HG03060 (cell line): ENCODE results near the gene PCYT2.
"Not testable (repeated sequence)": the region's sequence is repeated elsewhere in the genome, so short reads cannot be mapped to it uniquely, and the experiment has no call there.

Source experiments
- ATAC-seq: cut with Tn5 transposase; IDR thresholded peaks from one replicate; pipeline ENCODE4 v1.9.1; 2021; ENCODE audit warnings: low read depth, moderate number of reproducible peaks; ENCODE audit not compliant: unreplicated experiment

The PCYT2 gene

GRCh38 chr17:81911277-81911961, at the start of gene PCYT2:
PCYT2 (minus strand) TSS chr17:81911399; CDS start chr17:81911355, 44 bp downstream.
- no peak for ATAC-seq

- ATAC-seq, result no peak
Measured at GRCh38 chr17:81960130-81960958, 49.1 kb upstream of the PCYT2 start.

GRCh38 chr17:81959362-81960129, 48.3 kb upstream of the PCYT2 start:
- no peak for ATAC-seq

- no peak for ATAC-seq
Measured at GRCh38 chr17:81958633-81959342, 47.6 kb upstream of the PCYT2 start.

- ATAC-seq, result no peak
Measured at GRCh38 chr17:81957691-81958432, 46.7 kb upstream of the PCYT2 start.

GRCh38 chr17:81956607-81957589, 45.7 kb upstream of the PCYT2 start:
- ATAC-seq, result no peak

GRCh38 chr17:81955756-81956544, 44.8 kb upstream of the PCYT2 start:
- no peak for ATAC-seq

- no peak for ATAC-seq
Measured at GRCh38 chr17:81955058-81955681, 44.0 kb upstream of the PCYT2 start.

GRCh38 chr17:81954131-81955057, 43.2 kb upstream of the PCYT2 start:
- no peak for ATAC-seq

- ATAC-seq, result not testable (repeated sequence)
Measured at GRCh38 chr17:81953443-81953842, 42.2 kb upstream of the PCYT2 start.

GRCh38 chr17:81952792-81953228, 41.6 kb upstream of the PCYT2 start:
- ATAC-seq, result no peak

- ATAC-seq, result no peak
Measured at GRCh38 chr17:81951785-81952684, 40.8 kb upstream of the PCYT2 start.

GRCh38 chr17:81950501-81950900, 39.3 kb upstream of the PCYT2 start:
- no peak for ATAC-seq

GRCh38 chr17:81948635-81949378, 37.6 kb upstream of the PCYT2 start:
- ATAC-seq, result no peak

- no peak for ATAC-seq
Measured at GRCh38 chr17:81947189-81947588, 36.0 kb upstream of the PCYT2 start, which contains the start of gene MYADML2. MYADML2 (minus strand) TSS chr17:81947233; CDS start chr17:81941741, 5,492 bp downstream.
